Neural cell (in vitro differentiated cells): ENCODE data around the gene CDKN1B. TPM values are rescaled to one million over a fixed set of nuclear protein-coding genes. Genes with fewer than 3 reads are reported as not detected.

Experiments
- H2AFZ ChIP-seq: fragments of 200-600, 300-800 bp; sonication (generic), shearing (Covaris generic); 2 replicates; pipeline ENCODE4 v1.6.0; 2014; ENCODE audit warnings: low read depth, mild to moderate bottlenecking, antibody characterized with exemption, low read length, moderate library complexity
- H3F3A ChIP-seq: fragments of 200-600 bp; shearing (Covaris generic); 2 replicates; pipeline ENCODE4 v1.6.1; 2016; ENCODE audit warnings: mild to moderate bottlenecking, moderate library complexity, mixed read lengths, antibody characterized with exemption, low read length; ENCODE audit not compliant: insufficient read depth, poor library complexity, severe bottlenecking
- H3K27ac ChIP-seq: fragments of 200-600, 300-800 bp; sonication (generic), shearing (Covaris generic); 2 replicates; pipeline ENCODE4 v1.5.1; 2014; ENCODE audit warnings: mild to moderate bottlenecking, low read length, moderate library complexity
- H3K27me3 ChIP-seq: fragments of 300-800, 200-600 bp; sonication (generic), shearing (Covaris generic); 2 replicates; pipeline ENCODE4 v1.6.0; 2014; ENCODE audit warnings: mild to moderate bottlenecking, low read depth, low read length, moderate library complexity; ENCODE audit not compliant: insufficient read depth
- H3K36me3 ChIP-seq: fragments of 300-800, 200-600 bp; sonication (generic), shearing (Covaris generic); 2 replicates; pipeline ENCODE4 v1.5.1; 2014; ENCODE audit warnings: mild to moderate bottlenecking, antibody characterized with exemption, low read length, moderate library complexity; ENCODE audit not compliant: insufficient read depth
- H3K4me2 ChIP-seq: fragments of 300-800, 200-600 bp; sonication (generic), shearing (Covaris generic); 2 replicates; pipeline ENCODE4 v1.6.0; 2014; ENCODE audit warnings: mild to moderate bottlenecking, low read length
- H3K4me3 ChIP-seq: fragments of 300-800, 200-600 bp; sonication (generic), shearing (Covaris generic); 2 replicates; pipeline ENCODE4 v1.5.1; 2014; ENCODE audit warnings: mild to moderate bottlenecking, low read length, moderate library complexity
- H3K79me2 ChIP-seq: fragments of 200-600 bp; shearing (Covaris generic); replicated peaks from 2 replicates; pipeline ENCODE4 v1.6.0; 2014; ENCODE audit warnings: mild to moderate bottlenecking, low read length, moderate library complexity; ENCODE audit not compliant: insufficient read depth
- H3K9ac ChIP-seq: fragments of 300-800, 200-600 bp; sonication (generic), shearing (Covaris generic); 2 replicates; pipeline ENCODE4 v1.6.1; 2016; ENCODE audit warnings: mild to moderate bottlenecking, low read length, mixed read lengths
- H3K9me2 ChIP-seq: fragments of 200-600 bp; shearing (Covaris generic); 2 replicates; pipeline ENCODE4 v1.6.1; 2016; ENCODE audit warnings: mild to moderate bottlenecking, low read length, mixed read lengths; ENCODE audit not compliant: insufficient read depth
- H3K9me3 ChIP-seq: fragments of 200-600, 300-800 bp; sonication (generic), shearing (Covaris generic); 2 replicates; pipeline ENCODE4 v1.6.1; 2016; ENCODE audit warnings: mild to moderate bottlenecking, mixed run types, low read length, moderate library complexity, mixed read lengths
- H4K20me1 ChIP-seq: fragments of 200-600 bp; shearing (Covaris generic); 2 replicates; pipeline ENCODE4 v1.6.1; 2016; ENCODE audit warnings: mild to moderate bottlenecking, mixed run types; ENCODE audit not compliant: insufficient read depth
- CTCF ChIP-seq: fragments of 450-650 bp; IDR thresholded peaks from 2 replicates; pipeline ENCODE4 v1.5.1; 2014; ENCODE audit warnings: antibody characterized with exemption, mild to moderate bottlenecking, moderate library complexity; ENCODE audit not compliant: poor library complexity, severe bottlenecking
- EP300 ChIP-seq: fragments of 450-650 bp; conservative IDR thresholded peaks from 2 replicates; pipeline ENCODE4 v1.6.1; 2014; ENCODE audit warnings: antibody characterized with exemption, mild to moderate bottlenecking, moderate library complexity; ENCODE audit not compliant: poor library complexity, severe bottlenecking
- EZH2 ChIP-seq: fragments of 200-600, 300-800 bp; shearing (Covaris generic), sonication (generic); IDR thresholded peaks from 2 replicates; pipeline ENCODE4 v1.6.1; 2014; ENCODE audit warnings: antibody characterized with exemption, low read length, borderline replicate concordance, mild to moderate bottlenecking; ENCODE audit not compliant: insufficient read depth, poor library complexity, severe bottlenecking
- MXI1 ChIP-seq: fragments of 450-650 bp; conservative IDR thresholded peaks from 2 replicates; pipeline ENCODE4 v1.6.1; 2014; ENCODE audit warnings: antibody characterized with exemption, mild to moderate bottlenecking; ENCODE audit not compliant: poor library complexity, severe bottlenecking
- POLR2AphosphoS5 ChIP-seq: IDR thresholded peaks from 2 replicates; pipeline ENCODE4 v1.6.1; 2012
- RAD21 ChIP-seq: fragments of 450-650 bp; conservative IDR thresholded peaks from 2 replicates; pipeline ENCODE4 v1.6.1; 2014; ENCODE audit warnings: antibody characterized with exemption, mild to moderate bottlenecking, moderate library complexity
- REST ChIP-seq: IDR thresholded peaks from 2 replicates; pipeline ENCODE4 v1.6.1; 2012; ENCODE audit warnings: borderline replicate concordance
- SMC3 ChIP-seq: fragments of 450-650 bp; conservative IDR thresholded peaks from 2 replicates; pipeline ENCODE4 v1.6.1; 2014; ENCODE audit warnings: antibody characterized with exemption, mild to moderate bottlenecking, moderate library complexity; ENCODE audit not compliant: poor library complexity
- TAF1 ChIP-seq: IDR thresholded peaks from 2 replicates; pipeline ENCODE4 v1.6.1; 2012; ENCODE audit warnings: low read depth
- polyA plus RNA-seq: library from polyadenylated mRNA; depleted of rRNA; stranded (reverse); fragments of >200 nt; gene quantifications from 2 replicates; pipeline ENCODE4 v1.2.3, GENCODE V29; 2014

The CDKN1B gene
- polyA plus RNA-seq, 1 donor from 2014 or later: 107 TPM

- Histone ChIP-seq H3K9me3 (no peaks in the 10 kb centered on the region), H3K4me2 (no peak overlapping the region), H3F3A (peaks cover 5% of the 10 kb centered on the region), H3K9ac (no peak overlapping the region), H3K36me3 (no peaks in the 10 kb centered on the region), H2AFZ (no peak overlapping the region), H4K20me1 (peaks cover 9% of the 10 kb centered on the region), H3K9me2 (no peaks in the 10 kb centered on the region), H3K79me2 (peaks cover 17% of the 10 kb centered on the region), H3K27ac (no peak overlapping the region), H3K27me3 (no peaks in the 10 kb centered on the region), H3K4me3 (peak overlapping the region; percentile 49)
- TF ChIP-seq TAF1 (no peak), EZH2 (no peak)
These were observed 3.3 kb upstream of the CDKN1B start for GRCh38 chr12:12713932-12714275.

GRCh38 chr12:12714276-12715021 is 2.7 kb upstream of the CDKN1B start:
- H3K27me3 ChIP-seq: no peaks in the 10 kb centered on the region
- H4K20me1 ChIP-seq: peaks cover 15% of the 10 kb centered on the region
- no peaks in the 10 kb centered on the region for H3K9me2 ChIP-seq
- peaks cover 22% of the 10 kb centered on the region for H3K79me2 ChIP-seq
- H2AFZ ChIP-seq: no peak overlapping the region
- TF ChIP-seq POLR2AphosphoS5 (no peak), MXI1 (peak; percentile 9), CTCF (peak; percentile 56)
- no peaks in the 10 kb centered on the region for H3K9me3 ChIP-seq
- no peak overlapping the region for H3K4me2 ChIP-seq
- peak overlapping the region; percentile 49 for H3K4me3 ChIP-seq
- no peak overlapping the region for H3K27ac ChIP-seq
- H3F3A ChIP-seq: peaks cover 5% of the 10 kb centered on the region
- peaks cover 4% of the 10 kb centered on the region for H3K36me3 ChIP-seq
- H3K9ac ChIP-seq: peak overlapping the region; percentile 3

GRCh38 chr12:12715128-12715458 is 2.1 kb upstream of the CDKN1B start:
- H3K4me2 ChIP-seq: no peak overlapping the region
- peaks cover 5% of the 10 kb centered on the region for H3F3A ChIP-seq
- H3K36me3 ChIP-seq: peaks cover 6% of the 10 kb centered on the region
- H3K9ac ChIP-seq: no peak overlapping the region
- TF ChIP-seq SMC3 (no peak), RAD21 (no peak), EP300 (no peak), MXI1 (no peak), TAF1 (no peak), REST (no peak), CTCF (no peak), EZH2 (no peak), POLR2AphosphoS5 (no peak)
- H2AFZ ChIP-seq: no peak overlapping the region
- no peak overlapping the region for H3K27ac ChIP-seq
- no peaks in the 10 kb centered on the region for H3K27me3 ChIP-seq
- peaks cover 29% of the 10 kb centered on the region for H3K79me2 ChIP-seq
- peaks cover 18% of the 10 kb centered on the region for H4K20me1 ChIP-seq
- H3K9me3 ChIP-seq: no peaks in the 10 kb centered on the region
- no peak overlapping the region for H3K4me3 ChIP-seq
- no peaks in the 10 kb centered on the region for H3K9me2 ChIP-seq
